Stimulated activated CD4-positive, alpha-beta T cell treated with anti-CD3 and anti-CD28 coated beads, Interleukin-12 subunit alpha, Interleukin-12 subunit beta, amount 100 ng/mL, for 4 hours (primary cell): ENCODE data around the gene ANKRD33.
"Not testable (repeated sequence)": the region's sequence is repeated elsewhere in the genome, so short reads cannot be mapped to it uniquely, and the experiment has no call there.

ENCODE experiments used
- DNase-seq: peaks from one replicate; pipeline ENCODE4 v3.0.0-alpha.2; 2020

The ANKRD33 gene

GRCh38 chr12:51883998-51884675, 3.8 kb upstream of the ANKRD33 start:
- DNase-seq, result no peak

- DNase-seq, result no peak
These were observed 3.1 kb upstream of the ANKRD33 start for GRCh38 chr12:51884676-51885229.

DNA sequence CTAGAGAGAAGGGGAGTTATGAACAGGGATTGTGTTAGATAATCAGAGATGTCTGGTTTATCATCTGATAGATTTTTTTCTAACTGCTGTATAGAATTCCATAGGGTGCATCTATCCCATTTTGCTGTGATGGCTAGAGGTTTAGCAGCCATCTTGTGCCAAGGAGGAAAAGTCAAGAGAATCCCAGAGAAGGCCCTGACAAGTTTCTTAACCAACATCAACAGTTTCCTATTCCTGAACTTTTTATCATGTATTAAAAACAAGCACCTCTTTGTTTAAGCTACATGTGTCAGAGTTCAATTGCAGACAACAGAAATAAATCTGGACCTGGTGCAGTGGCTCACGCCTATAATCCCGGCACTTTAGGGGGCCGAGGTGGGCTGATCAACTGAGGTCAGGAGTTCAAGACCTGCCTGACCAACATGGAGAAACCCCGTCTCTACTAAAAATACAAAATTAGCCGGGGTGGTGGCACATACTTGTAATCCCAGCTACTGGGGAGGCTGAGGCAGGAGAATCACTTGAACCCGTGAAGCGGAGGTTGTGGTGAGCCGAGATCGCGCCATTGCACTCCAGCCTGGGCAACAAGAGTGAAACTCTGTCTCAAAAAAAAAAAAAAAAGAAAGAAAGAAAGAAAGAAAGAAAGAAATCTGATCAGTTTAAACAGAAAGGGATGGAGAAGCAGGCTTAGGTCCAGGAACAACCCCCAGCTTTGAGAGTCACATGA, 2.4 kb upstream of the ANKRD33 start:
- not testable (repeated sequence) for DNase-seq

DNA sequence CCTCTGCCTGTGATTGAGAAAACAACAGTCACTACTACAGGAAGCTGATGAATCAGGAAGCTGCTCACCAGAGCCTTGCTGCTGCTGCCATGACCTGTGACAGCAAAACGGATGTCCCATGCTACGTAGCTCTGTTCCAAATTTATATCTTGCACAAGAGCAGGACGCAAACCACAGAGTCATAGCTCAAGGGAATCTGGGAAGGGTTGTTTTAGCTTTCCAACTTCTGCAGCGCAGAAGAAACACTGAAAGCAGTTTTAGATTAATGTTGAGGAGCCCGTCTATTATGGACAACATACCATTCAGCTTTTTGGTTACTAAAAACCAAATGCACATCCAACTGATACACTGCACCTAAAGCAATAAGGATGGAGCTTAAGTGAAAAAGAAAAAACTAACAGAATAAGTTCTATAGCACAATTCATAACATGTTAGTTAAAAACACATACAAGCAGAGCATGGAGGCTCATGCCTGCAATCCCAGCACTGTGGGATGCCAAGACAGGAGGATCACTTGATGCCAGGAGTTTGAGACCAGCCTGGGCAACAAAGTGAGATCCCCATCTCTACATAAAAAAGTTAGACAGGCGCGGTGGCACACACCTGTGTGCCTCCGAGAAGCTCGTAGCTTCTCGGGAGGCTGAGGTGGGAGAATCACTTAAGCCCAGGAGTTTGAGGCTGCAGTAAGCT, 1.7 kb upstream of the ANKRD33 start:
- DNase-seq, result no peak

GRCh38 chr12:51888316-51889215, 663 bp downstream of the ANKRD33 start:
- no peak for DNase-seq

DNA sequence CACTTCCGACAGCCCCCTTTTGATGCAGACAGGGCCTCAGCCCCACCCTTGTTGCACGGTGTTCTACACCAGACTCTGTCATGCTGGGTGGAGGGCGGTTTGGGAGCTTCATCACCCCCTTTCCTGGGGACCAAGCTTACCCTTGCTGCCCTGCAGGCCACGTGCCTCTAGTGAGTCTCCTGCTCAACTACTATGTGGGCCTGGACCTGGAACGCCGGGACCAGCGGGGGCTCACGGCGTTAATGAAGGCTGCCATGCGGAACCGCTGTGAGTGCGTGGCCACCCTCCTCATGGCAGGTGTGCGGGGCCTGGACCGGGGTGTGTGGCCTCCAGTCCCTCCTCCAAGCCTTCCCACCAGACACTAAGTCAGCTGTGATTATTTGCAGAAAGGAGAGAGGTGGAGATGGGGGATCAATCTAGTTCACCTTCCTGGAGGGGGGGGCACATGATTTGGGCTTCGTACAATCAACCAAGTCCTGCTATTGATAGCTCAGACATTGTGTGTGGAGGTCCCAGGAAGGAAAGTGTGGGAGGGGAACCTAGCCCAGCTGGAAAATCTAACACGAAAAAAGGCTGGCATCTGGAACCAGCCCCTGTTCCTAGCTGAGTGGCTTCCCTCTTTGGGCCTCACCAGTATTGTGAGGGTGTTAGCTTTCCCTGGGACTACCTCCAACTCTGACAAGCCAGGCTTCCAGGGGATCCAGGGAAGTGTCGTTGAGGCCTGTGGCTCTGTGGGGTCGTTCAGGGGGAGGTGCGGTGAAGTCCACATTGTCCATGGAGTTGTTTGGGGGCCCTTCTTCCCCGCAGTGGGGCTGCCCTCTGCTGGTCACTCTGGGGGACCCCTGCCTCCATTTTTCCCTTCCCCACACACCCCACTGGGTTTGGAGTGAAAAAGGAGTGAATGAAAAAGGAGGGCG, 1.6 kb downstream of the ANKRD33 start:
- no peak for DNase-seq

- no peak for DNase-seq
These were observed 2.2 kb downstream of the ANKRD33 start for GRCh38 chr12:51890133-51890464.

GRCh38 chr12:51890511-51891171, 2.7 kb downstream of the ANKRD33 start:
- no peak for DNase-seq

GRCh38 chr12:51891843-51892242, 3.9 kb downstream of the ANKRD33 start:
- no peak for DNase-seq

DNA sequence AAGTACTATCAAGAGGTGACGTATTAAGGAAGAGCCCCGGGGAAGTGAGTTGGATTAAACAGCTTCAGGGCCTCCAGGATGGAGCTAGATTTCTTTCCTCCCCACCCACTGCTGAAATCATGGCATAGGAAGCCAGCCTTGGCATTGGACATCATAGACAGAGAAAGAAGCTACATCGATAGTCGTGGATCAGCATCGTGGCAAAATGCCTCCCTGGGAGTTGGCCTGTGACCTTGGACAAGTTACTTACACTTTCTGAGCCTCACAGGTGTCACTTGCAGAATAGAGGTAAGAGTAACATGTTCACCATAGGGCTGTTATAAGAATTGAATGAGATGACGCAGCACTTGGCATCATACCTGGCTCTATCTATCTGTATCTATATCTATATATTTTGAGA, 5.9 kb downstream of the ANKRD33 start:
- no peak for DNase-seq

DNA sequence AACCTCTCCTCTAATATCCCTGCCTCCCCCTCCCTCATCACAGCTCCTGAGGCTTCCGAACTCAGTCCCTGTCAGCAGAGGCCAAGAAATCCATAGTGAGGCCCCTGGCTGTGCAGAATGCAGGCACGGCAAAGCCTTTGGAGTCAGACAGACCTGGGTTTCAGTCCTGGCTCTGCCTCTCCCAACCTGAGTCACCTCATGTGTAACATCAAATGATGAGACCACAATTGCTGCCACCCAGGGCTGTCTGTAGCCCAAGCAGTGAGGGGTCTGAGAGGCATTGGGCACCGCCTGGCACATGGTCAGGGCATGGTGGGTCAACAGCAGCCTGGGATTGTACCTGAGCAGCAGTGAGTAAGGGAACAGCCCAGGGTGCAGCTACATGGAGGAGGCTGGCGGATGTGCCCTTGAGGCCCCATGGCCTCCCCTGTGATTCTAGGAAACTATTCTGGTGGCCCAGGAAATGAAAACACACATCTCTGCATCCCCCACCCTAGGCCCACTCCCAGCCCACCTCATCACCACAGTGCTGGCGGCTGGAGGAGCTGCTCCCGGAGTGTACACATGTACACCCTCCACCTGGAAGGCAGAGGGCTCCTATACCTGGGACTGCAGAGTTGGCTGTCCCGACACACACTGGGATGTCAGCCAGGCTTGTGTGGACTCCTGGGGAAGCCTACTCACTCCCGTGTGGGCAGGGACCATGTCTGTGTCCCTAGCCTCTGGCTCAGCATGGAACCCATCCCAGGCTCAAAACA, 7.7 kb downstream of the ANKRD33 start:
- DNase-seq, result no peak

- no peak for DNase-seq
These were observed 8.3 kb downstream of the ANKRD33 start for GRCh38 chr12:51896236-51896635.

GRCh38 chr12:51897181-51897580, 9.3 kb downstream of the ANKRD33 start:
- DNase-seq, result no peak

DNA sequence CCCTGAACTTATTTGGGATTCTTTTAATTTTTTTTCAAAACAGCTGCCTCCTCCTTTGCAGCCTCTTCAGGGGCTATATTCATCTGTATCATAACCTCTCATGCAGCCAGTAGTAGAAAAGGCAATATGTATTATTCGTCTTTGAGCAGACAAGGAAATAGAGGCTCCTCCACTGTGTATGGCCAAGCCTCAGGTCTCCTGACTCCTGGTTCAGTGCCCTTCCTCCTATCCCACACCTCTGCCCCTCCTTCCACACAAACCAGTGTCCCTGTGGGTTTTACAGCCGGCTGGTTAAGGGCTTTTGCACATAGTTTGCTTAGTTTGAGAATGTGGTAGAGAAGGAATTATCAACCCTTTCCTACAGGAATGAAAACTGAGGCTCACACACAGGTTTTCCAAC, 10.6 kb downstream of the ANKRD33 start:
- no peak for DNase-seq

DNA sequence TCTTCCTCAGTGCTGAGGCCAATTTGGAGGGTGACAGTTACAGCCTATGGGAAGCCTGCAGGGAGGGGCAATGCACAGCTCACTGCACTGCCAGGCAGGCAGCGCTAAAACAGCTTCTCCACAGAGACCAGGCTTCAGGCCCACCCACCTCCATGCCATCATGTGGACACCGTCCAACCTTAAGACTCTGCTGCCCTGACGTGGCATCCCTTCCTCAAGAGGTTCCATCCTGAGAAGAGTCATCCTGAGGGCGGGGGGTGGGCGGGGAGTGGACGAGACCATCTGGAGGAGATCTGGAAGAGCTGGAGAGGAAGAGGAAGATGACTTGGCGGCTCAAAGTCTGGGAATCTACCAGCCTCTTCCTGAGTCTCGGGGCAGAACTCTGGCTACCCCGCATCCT, 11.0 kb downstream of the ANKRD33 start:
- DNase-seq, result no peak

DNA sequence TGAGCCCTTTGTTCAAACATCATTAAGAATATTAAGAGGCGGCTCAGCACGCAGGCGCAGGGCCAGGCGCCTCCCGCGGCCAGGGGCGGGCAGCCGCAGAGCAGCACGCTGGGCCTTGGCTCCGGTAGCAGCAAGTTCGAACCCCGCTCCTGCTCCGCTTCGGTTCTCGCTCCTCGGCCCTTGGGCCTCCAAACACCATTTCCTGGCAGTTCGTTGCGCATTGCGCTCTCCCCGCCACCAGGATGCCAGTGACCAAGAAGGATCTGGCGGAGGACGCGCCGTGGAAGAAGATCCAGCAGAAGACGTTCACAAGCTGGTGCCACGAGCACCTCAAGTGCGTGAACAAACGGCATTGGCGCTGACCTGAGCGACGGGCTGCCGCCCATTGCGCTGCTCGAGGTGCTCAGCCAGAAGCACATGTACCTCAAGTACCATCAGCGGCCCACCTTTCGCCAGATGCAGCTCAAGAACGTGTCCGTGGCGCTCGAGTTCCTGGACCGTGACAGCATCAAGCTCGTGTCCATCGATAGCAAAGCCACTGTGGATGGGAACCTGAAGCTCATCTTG, 12.5 kb downstream of the ANKRD33 start:
- no peak for DNase-seq

DNA sequence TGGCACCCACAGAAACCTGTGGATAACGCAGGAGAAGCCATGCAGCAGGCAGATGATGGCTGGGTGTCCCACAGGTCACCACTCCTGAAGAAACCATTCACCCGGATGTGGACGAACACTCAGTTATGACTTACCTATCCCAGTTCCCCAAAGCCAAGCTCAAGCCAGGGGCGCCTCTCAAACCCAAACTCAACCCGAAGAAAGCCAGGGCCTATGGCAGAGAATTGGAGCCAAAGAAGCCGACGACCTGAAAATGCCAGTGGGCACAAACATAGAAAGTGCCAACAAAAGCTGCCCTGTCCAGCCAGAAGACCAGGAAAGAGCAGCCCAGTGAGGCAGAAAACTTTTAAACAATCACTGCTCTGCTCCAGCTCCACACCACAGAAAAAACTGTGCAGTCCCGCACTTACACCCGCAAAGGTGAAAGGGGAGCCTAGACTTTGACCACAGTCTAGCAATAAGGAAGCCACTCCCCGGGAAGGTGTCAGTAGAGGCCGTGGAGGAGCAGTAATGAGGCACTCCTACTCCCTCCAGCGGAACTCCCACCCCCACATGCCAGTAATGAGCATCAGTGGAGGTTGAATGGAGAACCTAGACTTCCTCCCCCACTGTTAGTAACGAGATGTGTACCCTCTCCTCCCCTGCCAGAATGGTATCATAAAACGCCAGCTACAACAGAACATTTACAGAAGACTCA, 13.4 kb downstream of the ANKRD33 start:
- no peak for DNase-seq

- DNase-seq, result no peak
These were observed 14.0 kb downstream of the ANKRD33 start for GRCh38 chr12:51901881-51902280.

- no peak for DNase-seq
These were observed 17.1 kb downstream of the ANKRD33 start for GRCh38 chr12:51904951-51905470.
